Smooth muscle cell (in vitro differentiated cells): ENCODE measurements around the gene KRT8. TPM values are rescaled to one million over a fixed set of nuclear protein-coding genes. Genes with fewer than 3 reads are reported as not detected.
A peak's percentile ranks its signal among the peaks of the same experiment; 100 is the strongest.

ENCODE experiments used
- DNase-seq: peaks from one replicate; lab custom pipeline; 2025; ENCODE audit not compliant: unreplicated experiment; lab: John Stamatoyannopoulos, UW
- H2AFZ ChIP-seq: fragments of 200-600 bp; sonication (generic); 2 replicates; pipeline ENCODE4 v1.6.0; 2016; ENCODE audit warnings: antibody characterized with exemption, low read depth, mild to moderate bottlenecking
- H3F3A ChIP-seq: fragments of 200-600 bp; sonication (generic); 2 replicates; pipeline ENCODE4 v1.6.0; 2017; ENCODE audit warnings: antibody characterized with exemption, low read depth
- H3K27ac ChIP-seq: fragments of 200-600 bp; sonication (generic); 2 replicates; pipeline ENCODE4 v1.5.1; 2016; ENCODE audit warnings: low read depth, mild to moderate bottlenecking
- H3K27me3 ChIP-seq: fragments of 200-600 bp; sonication (generic); 2 replicates; pipeline ENCODE4 v1.6.1; 2016; ENCODE audit warnings: low read depth, mild to moderate bottlenecking
- H3K36me3 ChIP-seq: fragments of 200-600 bp; sonication (generic); 2 replicates; pipeline ENCODE4 v1.5.1; 2016; ENCODE audit warnings: low read depth
- H3K4me1 ChIP-seq: fragments of 200-600 bp; sonication (generic); 2 replicates; pipeline ENCODE4 v1.5.1; 2016; ENCODE audit warnings: low read depth
- H3K4me2 ChIP-seq: fragments of 200-600 bp; sonication (generic); 2 replicates; pipeline ENCODE4 v1.6.0; 2016; ENCODE audit warnings: mild to moderate bottlenecking
- H3K4me3 ChIP-seq: fragments of 200-600 bp; sonication (generic); 2 replicates; pipeline ENCODE4 v1.5.1; 2016; ENCODE audit warnings: mild to moderate bottlenecking
- H3K79me2 ChIP-seq: fragments of 200-600 bp; sonication (generic); 2 replicates; pipeline ENCODE4 v1.6.0; 2016; ENCODE audit warnings: low read depth, mild to moderate bottlenecking
- H3K9ac ChIP-seq: fragments of 200-600 bp; sonication (generic); 2 replicates; pipeline ENCODE4 v1.6.0; 2016; ENCODE audit warnings: low read depth
- H3K9me3 ChIP-seq: fragments of 200-600 bp; sonication (generic); replicated peaks from 2 replicates; pipeline ENCODE4 v1.5.1; 2016; ENCODE audit warnings: low read depth
- H4K20me1 ChIP-seq: fragments of 200-600 bp; sonication (generic); 2 replicates; pipeline ENCODE4 v1.6.0; 2016; ENCODE audit warnings: low read depth
- WGBS: methylation state at CpG from one replicate; pipeline ENCODE4 v1.1.7; 2016; ENCODE audit warnings: low lambda C conversion rate; 5-methylcytosine and 5-hydroxymethylcytosine counted together
- polyA plus RNA-seq: library from polyadenylated mRNA; unstranded; fragments of >200 nt; fragmentation: Nextera tagmentation; extraction: Ambion mirVana; gene quantifications from 2 replicates; pipeline ENCODE4 v1.2.1, GENCODE V29; 2016
- total RNA-seq: library from RNA; depleted of rRNA; stranded (reverse); fragments of >200 nt; gene quantifications from 2 replicates; pipeline ENCODE4 v1.2.3, GENCODE V29; 2014
- TF ChIP-seq, protein P1 (sequence below): fragments of 200-600 bp; sonication (generic); IDR thresholded peaks from 2 replicates; pipeline ENCODE4 v1.5.1; 2017; ENCODE audit warnings: borderline replicate concordance, mild to moderate bottlenecking, antibody characterized with exemption; ENCODE audit not compliant: insufficient read depth, poor library complexity, severe bottlenecking

KRT8 gene
- total and polyA plus RNA-seq, 2 experiments from 2014 or later = 929 to 1,025 TPM

- peak; percentile 15 for DNase-seq
- TF ChIP-seq, protein P1, sequence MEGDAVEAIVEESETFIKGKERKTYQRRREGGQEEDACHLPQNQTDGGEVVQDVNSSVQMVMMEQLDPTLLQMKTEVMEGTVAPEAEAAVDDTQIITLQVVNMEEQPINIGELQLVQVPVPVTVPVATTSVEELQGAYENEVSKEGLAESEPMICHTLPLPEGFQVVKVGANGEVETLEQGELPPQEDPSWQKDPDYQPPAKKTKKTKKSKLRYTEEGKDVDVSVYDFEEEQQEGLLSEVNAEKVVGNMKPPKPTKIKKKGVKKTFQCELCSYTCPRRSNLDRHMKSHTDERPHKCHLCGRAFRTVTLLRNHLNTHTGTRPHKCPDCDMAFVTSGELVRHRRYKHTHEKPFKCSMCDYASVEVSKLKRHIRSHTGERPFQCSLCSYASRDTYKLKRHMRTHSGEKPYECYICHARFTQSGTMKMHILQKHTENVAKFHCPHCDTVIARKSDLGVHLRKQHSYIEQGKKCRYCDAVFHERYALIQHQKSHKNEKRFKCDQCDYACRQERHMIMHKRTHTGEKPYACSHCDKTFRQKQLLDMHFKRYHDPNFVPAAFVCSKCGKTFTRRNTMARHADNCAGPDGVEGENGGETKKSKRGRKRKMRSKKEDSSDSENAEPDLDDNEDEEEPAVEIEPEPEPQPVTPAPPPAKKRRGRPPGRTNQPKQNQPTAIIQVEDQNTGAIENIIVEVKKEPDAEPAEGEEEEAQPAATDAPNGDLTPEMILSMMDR = no peak
- peak overlapping the region; percentile 93 for H3K4me3 ChIP-seq
- H3K4me2 ChIP-seq = peak overlapping the region; percentile 91
- H3K9ac ChIP-seq = peak overlapping the region; percentile 73
- peak overlapping the region; percentile 83 for H3K27ac ChIP-seq
- H3K9me3 ChIP-seq = no peaks in the 10 kb centered on the region
- peaks cover 32% of the 10 kb centered on the region for H4K20me1 ChIP-seq
- H3K79me2 ChIP-seq = peaks cover 37% of the 10 kb centered on the region
- no peaks in the 10 kb centered on the region for H3K36me3 ChIP-seq
- H3K27me3 ChIP-seq = no peaks in the 10 kb centered on the region
- H3K4me1 ChIP-seq = peaks cover 37% of the 10 kb centered on the region
- H3F3A ChIP-seq = peaks cover 36% of the 10 kb centered on the region
- under 1% methylated on average over 13 of the region's 13 CpGs for WGBS
- H2AFZ ChIP-seq = peak overlapping the region; percentile 17
Measured at GRCh38 chr12:52949413-52950331, 44.8 kb upstream of the KRT8 start.

- H3K36me3 ChIP-seq = no peaks in the 10 kb centered on the region
- peaks cover 42% of the 10 kb centered on the region for H3K79me2 ChIP-seq
- WGBS = 53% methylated on average over 12 of the region's 12 CpGs
- H2AFZ ChIP-seq = no peak overlapping the region
- H3K4me3 ChIP-seq = peak overlapping the region; percentile 93
- DNase-seq = no peak
- peaks cover 44% of the 10 kb centered on the region for H3K4me1 ChIP-seq
- no peak overlapping the region for H3K9ac ChIP-seq
- H3K9me3 ChIP-seq = no peaks in the 10 kb centered on the region
- TF ChIP-seq, protein P1 = no peak
- peak overlapping the region; percentile 91 for H3K4me2 ChIP-seq
- H3K27me3 ChIP-seq = no peaks in the 10 kb centered on the region
- H3F3A ChIP-seq = peaks cover 34% of the 10 kb centered on the region
- H3K27ac ChIP-seq = peak overlapping the region; percentile 92
- H4K20me1 ChIP-seq = peaks cover 31% of the 10 kb centered on the region
Measured at GRCh38 chr12:52947738-52948423, 43.0 kb upstream of the KRT8 start.

DNA sequence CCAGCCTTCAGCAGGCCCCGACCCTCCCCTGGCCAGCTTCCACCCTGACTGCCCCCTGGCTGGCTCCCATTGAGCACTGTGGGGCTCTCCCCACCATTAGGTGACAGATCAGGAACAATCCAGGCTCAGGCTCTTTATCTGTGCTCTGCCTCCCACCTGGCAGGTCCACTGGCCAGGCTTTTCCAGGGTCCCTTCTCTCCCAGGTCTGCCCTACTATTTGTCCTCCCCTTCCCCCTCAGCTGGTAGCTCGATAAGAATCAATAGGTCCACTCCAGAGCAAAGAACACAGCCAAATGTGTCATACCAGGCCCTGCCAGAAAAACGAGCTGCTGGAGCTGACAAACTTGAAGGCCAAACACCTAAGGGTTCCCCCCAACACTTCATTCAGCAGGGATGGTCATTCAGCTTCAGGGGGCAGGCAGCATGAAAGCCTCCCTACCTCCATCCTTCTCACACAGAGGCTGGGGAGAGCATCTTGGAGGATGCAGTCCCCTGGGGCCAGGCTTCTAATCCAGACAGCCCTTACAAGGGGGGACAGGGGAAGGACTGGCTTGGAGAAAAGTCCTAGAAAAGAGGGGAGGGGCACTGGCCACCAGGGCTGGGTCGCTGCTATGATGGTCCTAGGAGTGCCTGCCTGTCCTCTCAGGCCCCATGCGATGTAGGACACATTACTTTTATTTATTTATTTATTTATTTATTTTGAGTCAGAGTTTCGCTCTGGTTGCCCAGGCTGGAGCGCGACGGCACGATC lies 42.1 kb upstream of the KRT8 start:
- H3K36me3 ChIP-seq = no peaks in the 10 kb centered on the region
- H3K27ac ChIP-seq = peak overlapping the region; percentile 92
- peak overlapping the region; percentile 49 for H3K9ac ChIP-seq
- peaks cover 42% of the 10 kb centered on the region for H3K79me2 ChIP-seq
- peaks cover 34% of the 10 kb centered on the region for H3F3A ChIP-seq
- peaks cover 22% of the 10 kb centered on the region for H4K20me1 ChIP-seq
- H2AFZ ChIP-seq = no peak overlapping the region
- no peaks in the 10 kb centered on the region for H3K27me3 ChIP-seq
- peak overlapping the region; percentile 29 for H3K4me3 ChIP-seq
- H3K4me1 ChIP-seq = peaks cover 47% of the 10 kb centered on the region
- WGBS = 56% methylated on average over 10 of the region's 10 CpGs
- H3K4me2 ChIP-seq = peak overlapping the region; percentile 91
- DNase-seq = no peak
- TF ChIP-seq, protein P1 = no peak
- H3K9me3 ChIP-seq = no peaks in the 10 kb centered on the region
